HepG2 (cell line): Measurements from ENCODE around the gene BRI3BP. TPM values are rescaled to one million over a fixed set of nuclear protein-coding genes. Genes with fewer than 3 reads are reported as not detected.
A peak's percentile ranks its signal among the peaks of the same experiment; 100 is the strongest.

Experiments
- ATAC-seq: fragments of 200-7000 bp; cut with Tn5 transposase; 3 replicates; pipeline ENCODE4 v1.9.1; 2020; ENCODE audit warnings: mild to moderate bottlenecking, moderate library complexity
- BruUV-seq: library from RNA; stranded (reverse); fragments of 400-500 nt; replicated peaks from 2 replicates; lab custom pipeline; 2021; lab: Mats Ljungman, UMichigan
- CTCF ChIA-PET: fragments of 300-600 bp; formaldehyde crosslinking; extraction: SDS; loops from one replicate; lab custom pipeline; 2021; ENCODE audit warnings: low total read pairs, inconsistent platforms, low intra/inter-chr PET ratio; lab: Yijun Ruan, JAX
- POLR2A ChIA-PET: fragments of 350-600 bp; sonication (Branson Sonifier 250); formaldehyde crosslinking; loops from one replicate; lab custom pipeline; 2020; ENCODE audit warnings: antibody characterized with exemption, inconsistent platforms; lab: Yijun Ruan, JAX
- DNase-seq: peaks from one replicate; pipeline ENCODE4 v3.0.0-alpha.2; 2015; ENCODE audit warnings: low spot score
- FAIRE-seq: peaks from 3 replicates; lab custom pipeline; 2011; peaks lifted over from hg19 to GRCh38; lab: Jason Lieb, UNC
- H2AFZ ChIP-seq: one replicate; pipeline ENCODE4 v1.6.1; 2011; ENCODE audit warnings: low read length, inconsistent platforms
- H3K27ac ChIP-seq: fragments of 300-600 bp; 3 replicates; pipeline ENCODE4 v1.8.0; 2011; ENCODE audit warnings: mixed run types, mild to moderate bottlenecking, mixed read lengths, low read length, inconsistent platforms; ENCODE audit not compliant: insufficient read depth; ENCODE audit errors: extremely low read length
- H3K27me3 ChIP-seq, 2 experiments: fragments of 200-600 bp in 1 of 2; 2 replicates in 1 of 2; 3 replicates in 1 of 2; pipeline versions ENCODE4 v1.6.0 to v1.8.0; 2011; ENCODE audit warnings: low read length in 2 of 2, mild to moderate bottlenecking in 2 of 2, moderate library complexity in 2 of 2, inconsistent platforms in 1 of 2; ENCODE audit not compliant: insufficient read depth in 2 of 2, control insufficient read depth in 1 of 2
- H3K36me3 ChIP-seq, 2 experiments: fragments of 200-600 bp in 1 of 2; replicated peaks in 1 of 2; 2 replicates in 1 of 2; 3 replicates in 1 of 2; pipeline versions ENCODE4 v1.5.1 to v1.8.0; 2011; ENCODE audit warnings: low read length in 2 of 2, inconsistent platforms in 1 of 2; ENCODE audit not compliant: insufficient read depth in 2 of 2, control insufficient read depth in 1 of 2
- H3K4me1 ChIP-seq: 2 replicates; pipeline ENCODE4 v1.5.1; 2012; ENCODE audit warnings: low read length, inconsistent platforms; ENCODE audit not compliant: insufficient read depth
- H3K4me2 ChIP-seq: 2 replicates; pipeline ENCODE4 v1.6.0; 2011; ENCODE audit warnings: low read depth, low read length, inconsistent platforms
- H3K4me3 ChIP-seq, 3 experiments: fragments of 200-600 bp in 1 of 3; sonication (generic), shearing (Covaris generic) in 1 of 3; replicated peaks in 1 of 3; 2 replicates each; pipeline ENCODE4 v1.5.1; 2011 to 2016; ENCODE audit warnings: low read length in 3 of 3, inconsistent platforms in 2 of 3, low read depth in 2 of 3, mild to moderate bottlenecking in 2 of 3, control low read depth in 1 of 3, mixed read lengths in 1 of 3; ENCODE audit not compliant: insufficient read depth in 1 of 3
- H3K79me2 ChIP-seq: one replicate; pipeline ENCODE4 v1.6.1; 2011; ENCODE audit warnings: low read length, inconsistent platforms; ENCODE audit not compliant: insufficient read depth
- H3K9ac ChIP-seq: 2 replicates; pipeline ENCODE4 v1.6.0; 2011; ENCODE audit warnings: mild to moderate bottlenecking, low read depth, low read length, inconsistent platforms; ENCODE audit not compliant: insufficient read depth
- H3K9me3 ChIP-seq: 2 replicates; pipeline ENCODE4 v1.5.1; 2012; ENCODE audit warnings: mild to moderate bottlenecking, low read length
- H4K20me1 ChIP-seq: 2 replicates; pipeline ENCODE4 v1.6.0; 2011; ENCODE audit warnings: inconsistent platforms, mild to moderate bottlenecking, low read length, moderate library complexity; ENCODE audit not compliant: insufficient read depth
- DMAP1 ChIP-seq: IDR thresholded peaks from 2 replicates; pipeline ENCODE4 v1.6.1; 2016
- GATA4 ChIP-seq: sonication (generic); IDR thresholded peaks from 2 replicates; pipeline ENCODE4 v1.6.1; 2016; ENCODE audit warnings: antibody characterized with exemption, low read depth, borderline replicate concordance
- HOXA9 ChIP-seq: sonication (generic); formaldehyde crosslinking; IDR thresholded peaks from 2 replicates; pipeline ENCODE4 v1.8.1; 2022; ENCODE audit warnings: missing genetic modification reagents, mild to moderate bottlenecking, moderate library complexity, borderline replicate concordance
- KDM5A ChIP-seq: fragments of 200-600 bp; sonication (generic); IDR thresholded peaks from 2 replicates; pipeline ENCODE4 v1.7.0; 2018; ENCODE audit warnings: antibody characterized with exemption, mild to moderate bottlenecking, low read length, borderline replicate concordance
- KLF11 ChIP-seq: IDR thresholded peaks from 2 replicates; pipeline ENCODE4 v1.6.1; 2016; ENCODE audit warnings: missing compliant biosample characterization
- KLF13 ChIP-seq: sonication (generic); formaldehyde crosslinking; IDR thresholded peaks from 2 replicates; pipeline ENCODE4 v1.4.0; 2020; ENCODE audit warnings: mild to moderate bottlenecking, missing genetic modification reagents
- MTERF4 ChIP-seq: sonication (generic); formaldehyde crosslinking; IDR thresholded peaks from 2 replicates; pipeline ENCODE4 v1.8.0; 2023; ENCODE audit warnings: mild to moderate bottlenecking, missing genetic modification reagents
- NFIC ChIP-seq: IDR thresholded peaks from 2 replicates; pipeline ENCODE4 v1.6.1; 2012; ENCODE audit warnings: mild to moderate bottlenecking, low read length, inconsistent platforms
- NPAS2 ChIP-seq: sonication (generic); formaldehyde crosslinking; IDR thresholded peaks from 2 replicates; pipeline ENCODE4 v1.8.0; 2022; ENCODE audit warnings: mild to moderate bottlenecking, missing genetic modification reagents, borderline replicate concordance
- NR0B2 ChIP-seq: sonication (generic); formaldehyde crosslinking; IDR thresholded peaks from 2 replicates; pipeline ENCODE4 v1.4.0; 2020; ENCODE audit warnings: mild to moderate bottlenecking, missing genetic modification reagents
- SPEN ChIP-seq: sonication (generic); formaldehyde crosslinking; IDR thresholded peaks from 2 replicates; pipeline ENCODE4 v1.5.1; 2020; ENCODE audit warnings: low read depth, mild to moderate bottlenecking, missing genetic modification reagents
- TERF1 ChIP-seq: sonication (generic); formaldehyde crosslinking; IDR thresholded peaks from 2 replicates; pipeline ENCODE4 v1.8.0; 2022; ENCODE audit warnings: mild to moderate bottlenecking, missing genetic modification reagents, moderate library complexity
- TOPORS ChIP-seq: sonication (generic); formaldehyde crosslinking; IDR thresholded peaks from 2 replicates; pipeline ENCODE4 v1.8.0; 2023; ENCODE audit warnings: mild to moderate bottlenecking, missing genetic modification reagents
- ZBTB8A ChIP-seq: sonication (generic); formaldehyde crosslinking; IDR thresholded peaks from 2 replicates; pipeline ENCODE4 v1.4.0; 2020; ENCODE audit warnings: mild to moderate bottlenecking, low read depth, missing genetic modification reagents, borderline replicate concordance
- ZFP90 ChIP-seq: sonication (generic); formaldehyde crosslinking; IDR thresholded peaks from 2 replicates; pipeline ENCODE4 v1.8.0; 2022; ENCODE audit warnings: missing genetic modification reagents, mild to moderate bottlenecking, inconsistent platforms, borderline replicate concordance
- ZNF18 ChIP-seq: sonication (generic); formaldehyde crosslinking; IDR thresholded peaks from 2 replicates; pipeline ENCODE4 v1.8.0; 2022; ENCODE audit warnings: mild to moderate bottlenecking, missing genetic modification reagents; ENCODE audit not compliant: insufficient replicate concordance
- ZNF350 ChIP-seq: sonication (generic); formaldehyde crosslinking; IDR thresholded peaks from 2 replicates; pipeline ENCODE4 v1.4.0; 2020; ENCODE audit warnings: mild to moderate bottlenecking, low read depth, missing genetic modification reagents, borderline replicate concordance
- ZNF552 ChIP-seq: sonication (generic); formaldehyde crosslinking; IDR thresholded peaks from 2 replicates; pipeline ENCODE4 v1.9.0; 2022; ENCODE audit warnings: missing genetic modification reagents, mild to moderate bottlenecking, borderline replicate concordance
- ZNF670 ChIP-seq: sonication (generic); formaldehyde crosslinking; IDR thresholded peaks from 2 replicates; pipeline ENCODE4 v1.8.0; 2022; ENCODE audit warnings: mild to moderate bottlenecking, missing genetic modification reagents, borderline replicate concordance
- WGBS: methylation state at CpG from one replicate; pipeline ENCODE4 v1.1.6; 2017; ENCODE audit warnings: low lambda C conversion rate; 5-methylcytosine and 5-hydroxymethylcytosine counted together
- in situ Hi-C: cut with HindIII; loops from 2 replicates; pipeline ENCODE4 v1.10.0; 2017; ENCODE audit warnings: low pct_unique_long_range_greater_than_20kb; ENCODE audit not compliant: extremely low pct_ligation_motif_present
- intact Hi-C: fragments of 100-400 bp; cut with micrococcal nuclease; formaldehyde crosslinking; loops from one replicate; pipeline ENCODE4 v1.10.0; 2022; ENCODE audit not compliant: unreplicated experiment
- polyA plus RNA-seq, 8 experiments: library from polyadenylated mRNA; depleted of rRNA in 3 of 8; stranded (reverse) in 7 of 8; unstranded in 1 of 8; fragments of >200 nt; fragmentation: Illumina TruSeq in 4 of 8; extraction: Trizol in 4 of 8; gene quantifications; 2 replicates each; pipeline versions ENCODE4 v1.2.1 to v1.2.3, GENCODE V29; 2011 to 2016; ENCODE audit warnings: low read depth in 4 of 8, missing spikeins in 1 of 8, mixed read lengths in 1 of 8; ENCODE audit not compliant: insufficient read depth in 1 of 8
- total RNA-seq, 5 experiments: library from RNA; depleted of rRNA; stranded (reverse); fragments of >200 nt; fragmentation: Illumina TruSeq; extraction: Trizol; gene quantifications; 2 replicates each; pipeline ENCODE4 v1.2.3, GENCODE V29; 2016; ENCODE audit warnings: low read depth in 1 of 5

BRI3BP gene
- total and polyA plus RNA-seq, 2 of the 13 experiments (the other 11 are each of a cell fraction or from before 2014, with no cell fraction given), result 7.5 to 21.1 TPM

DNA sequence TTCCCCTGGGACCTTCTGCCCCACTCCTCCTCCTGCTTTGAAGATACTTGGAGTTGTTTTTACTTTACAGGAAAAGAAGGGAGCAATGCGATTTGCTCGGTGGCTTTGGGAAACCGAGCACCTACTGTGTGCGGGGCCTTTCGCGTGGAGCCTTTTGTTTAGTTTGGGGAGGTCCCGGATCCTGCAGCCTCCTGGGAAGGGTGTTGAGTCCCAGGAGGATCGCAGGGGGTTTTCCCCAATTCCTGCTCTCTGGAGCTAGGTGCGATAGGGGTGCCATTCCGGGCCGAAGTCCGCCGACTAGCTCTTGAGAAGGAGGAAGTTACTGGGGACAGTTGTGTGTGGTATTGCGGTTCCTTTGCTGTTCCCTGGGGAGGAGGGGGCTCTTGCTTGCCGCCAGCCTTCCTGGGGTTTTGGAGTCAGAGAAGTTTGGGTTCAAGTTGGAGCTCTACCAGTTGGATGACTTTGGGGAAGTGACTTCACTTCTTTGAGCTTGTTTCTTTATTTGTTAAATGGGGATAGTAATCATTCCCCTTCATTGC is 1.1 kb downstream of the BRI3BP start:
- H3K27ac ChIP-seq, result peak overlapping the region; percentile 75
- no peak for FAIRE-seq
- TF ChIP-seq SPEN (no peak), NPAS2 (CRISPR knock-in tag) (no peak), KLF13 (no peak), NR0B2 (CRISPR knock-in tag) (no peak), ZNF552 (CRISPR knock-in tag) (no peak), NFIC (no peak), ZNF670 (CRISPR knock-in tag) (no peak), GATA4 (no peak), KLF11 (CRISPR knock-in tag) (no peak), DMAP1 (CRISPR knock-in tag) (peak; percentile 30; the same call in 1 of the 2 replicates), ZNF18 (CRISPR knock-in tag) (no peak), ZNF350 (CRISPR knock-in tag) (no peak; the same call in 1 of the 2 replicates), HOXA9 (CRISPR knock-in tag) (peak; percentile 43; the same call in 1 of the 2 replicates), KDM5A (peak; percentile 49; the same call in 1 of the 2 replicates), TERF1 (no peak), MTERF4 (CRISPR knock-in tag) (no peak), ZFP90 (CRISPR knock-in tag) (0 out of 2 replicates have a peak, but pooled peaks have one; percentile 64), ZBTB8A (CRISPR knock-in tag) (no peak), TOPORS (no peak)

More for the DNA sequence above, 1.1 kb downstream of the BRI3BP start:
- H3K4me2 ChIP-seq, result peak overlapping the region; percentile 88
- CTCF ChIA-PET, result no interaction called here
- BruUV-seq, result no TSS peak
- peaks cover 39% of the 10 kb centered on the region for H3K4me1 ChIP-seq
- H3K27me3 ChIP-seq, result no peaks in the 10 kb centered on the region; a peak in 1 of 5 replicates
- intact Hi-C loops, result no loop called here
- ATAC-seq, result peak; percentile 15; the same call in 2 of the 3 replicates
- H3K9ac ChIP-seq, result peak overlapping the region; percentile 74
- H3K79me2 ChIP-seq, result peaks cover 45% of the 10 kb centered on the region
- 0% methylated on average over 15 of the region's 15 CpGs for WGBS
- H3K36me3 ChIP-seq, result no peaks in the 10 kb centered on the region
- no peak overlapping the region for H2AFZ ChIP-seq
- POLR2A ChIA-PET, result interaction anchor here (1.0 to 1.6 kb wide), 2 partner anchors 56 to 73 kb away, joined by 3 read pairs; no protein-coding TSS in a partner anchor
- peak overlapping the region; percentile 76 to 91 (median 83) for H3K4me3 ChIP-seq
- H4K20me1 ChIP-seq, result peaks cover 5% of the 10 kb centered on the region; the same call in 1 of the 2 replicates
- in situ Hi-C loops, result no loop called here
- no peaks in the 10 kb centered on the region for H3K9me3 ChIP-seq
- DNase-seq, result no peak
